Chondrocyte (in vitro differentiated cells): ENCODE data around the gene SLC26A8. TPM values are rescaled to one million over a fixed set of nuclear protein-coding genes. Genes with fewer than 3 reads are reported as not detected.
"Not testable (repeated sequence)": the region's sequence is repeated elsewhere in the genome, so short reads cannot be mapped to it uniquely, and the experiment has no call there.

Source experiments
- DNase-seq: peaks from one replicate; pipeline ENCODE4 v3.0.0; 2021; ENCODE audit warnings: mixed read lengths, low spot score
- H3K27ac Mint-ChIP-seq: one replicate; pipeline ENCODE4 v1.8.0; 2021; ENCODE audit warnings: mild to moderate bottlenecking, moderate library complexity, mixed read lengths; ENCODE audit not compliant: unreplicated experiment
- H3K27me3 Mint-ChIP-seq: 2 replicates; pipeline ENCODE4 v1.8.0; 2021; ENCODE audit warnings: low read depth, mixed read lengths
- H3K36me3 Mint-ChIP-seq: 2 replicates; pipeline ENCODE4 v1.8.0; 2021; ENCODE audit warnings: low read depth, mixed read lengths
- H3K4me1 Mint-ChIP-seq: 2 replicates; pipeline ENCODE4 v1.8.0; 2021; ENCODE audit warnings: low read depth, mild to moderate bottlenecking, mixed read lengths
- H3K4me3 Mint-ChIP-seq: one replicate; pipeline ENCODE4 v1.8.0; 2021; ENCODE audit warnings: mild to moderate bottlenecking, moderate library complexity, mixed read lengths; ENCODE audit not compliant: unreplicated experiment
- H3K9me3 Mint-ChIP-seq: 2 replicates; pipeline ENCODE4 v1.8.0; 2021; ENCODE audit warnings: low read depth, mixed read lengths
- CTCF ChIP-seq: fragments of 200-600 bp; sonication (generic); IDR thresholded peaks from 2 replicates; pipeline ENCODE4 v1.5.0; 2021; ENCODE audit warnings: antibody characterized with exemption, mild to moderate bottlenecking, moderate library complexity
- total RNA-seq: library from RNA; stranded (reverse); gene quantifications from 3 replicates; pipeline ENCODE4 v1.2.1, GENCODE V29; 2021

SLC26A8 gene
- total RNA-seq, 1 donor from 2014 or later = 0.15 TPM

- H3K9me3 Mint-ChIP-seq = no peaks in the 10 kb centered on the region
- no peak for TF ChIP-seq CTCF
- no peak for DNase-seq
- no peaks in the 10 kb centered on the region for H3K36me3 Mint-ChIP-seq
- H3K27ac Mint-ChIP-seq = no peak overlapping the region
- H3K4me1 Mint-ChIP-seq = no peaks in the 10 kb centered on the region
- H3K27me3 Mint-ChIP-seq = peaks cover 14% of the 10 kb centered on the region
- no peak overlapping the region for H3K4me3 Mint-ChIP-seq
Observed at GRCh38 chr6:35954333-35954732, 70.1 kb downstream of the SLC26A8 start.

GRCh38 chr6:35948725-35949124, 75.7 kb downstream of the SLC26A8 start:
- Mint-ChIP-seq H3K27me3 (peaks cover 1% of the 10 kb centered on the region), H3K9me3 (no peaks in the 10 kb centered on the region), H3K36me3 (no peaks in the 10 kb centered on the region), H3K4me3 (no peak overlapping the region), H3K4me1 (no peaks in the 10 kb centered on the region), H3K27ac (no peak overlapping the region)
- peak; percentile 47 for TF ChIP-seq CTCF
- DNase-seq = no peak

- Mint-ChIP-seq H3K36me3 (peaks cover 2% of the 10 kb centered on the region), H3K27ac (no peak overlapping the region), H3K27me3 (peaks cover 1% of the 10 kb centered on the region), H3K4me1 (no peaks in the 10 kb centered on the region), H3K4me3 (no peak overlapping the region), H3K9me3 (peaks cover 8% of the 10 kb centered on the region)
- no peak for TF ChIP-seq CTCF
- DNase-seq = no peak
Observed at GRCh38 chr6:35945650-35946025, 78.8 kb downstream of the SLC26A8 start.

- TF ChIP-seq CTCF = no peak
- peaks cover 3% of the 10 kb centered on the region for H3K36me3 Mint-ChIP-seq
- H3K27me3 Mint-ChIP-seq = peaks cover 1% of the 10 kb centered on the region
- H3K9me3 Mint-ChIP-seq = peaks cover 8% of the 10 kb centered on the region
- no peak for DNase-seq
- no peak overlapping the region for H3K27ac Mint-ChIP-seq
- no peak overlapping the region for H3K4me3 Mint-ChIP-seq
- no peaks in the 10 kb centered on the region for H3K4me1 Mint-ChIP-seq
Observed at GRCh38 chr6:35943390-35943789, 81.1 kb downstream of the SLC26A8 start.

GRCh38 chr6:35942355-35942754, 82.1 kb downstream of the SLC26A8 start:
- no peak for DNase-seq
- Mint-ChIP-seq H3K9me3 (peaks cover 8% of the 10 kb centered on the region), H3K36me3 (peaks cover 3% of the 10 kb centered on the region), H3K4me1 (no peaks in the 10 kb centered on the region), H3K27me3 (peaks cover 1% of the 10 kb centered on the region), H3K27ac (no peak overlapping the region), H3K4me3 (no peak overlapping the region)
- TF ChIP-seq CTCF = no peak

GRCh38 chr6:35941170-35941569, 83.3 kb downstream of the SLC26A8 start:
- H3K27me3 Mint-ChIP-seq, H3K27ac Mint-ChIP-seq, H3K9me3 Mint-ChIP-seq, DNase-seq, H3K36me3 Mint-ChIP-seq, H3K4me1 Mint-ChIP-seq, H3K4me3 Mint-ChIP-seq: not testable (repeated sequence)

- not testable (repeated sequence) for H3K27ac Mint-ChIP-seq, DNase-seq, H3K36me3 Mint-ChIP-seq, H3K4me1 Mint-ChIP-seq, H3K27me3 Mint-ChIP-seq, H3K9me3 Mint-ChIP-seq, H3K4me3 Mint-ChIP-seq
Observed at GRCh38 chr6:35940014-35940413, 84.4 kb downstream of the SLC26A8 start.

- not testable (repeated sequence) for H3K36me3 Mint-ChIP-seq, H3K27me3 Mint-ChIP-seq, H3K4me1 Mint-ChIP-seq, H3K9me3 Mint-ChIP-seq, H3K4me3 Mint-ChIP-seq, DNase-seq, H3K27ac Mint-ChIP-seq
Observed at GRCh38 chr6:35939259-35939658, 85.2 kb downstream of the SLC26A8 start.
